K562 (cell line): ENCODE data around the gene SNRNP48. TPM values are rescaled to one million over a fixed set of nuclear protein-coding genes. Genes with fewer than 3 reads are reported as not detected.

ENCODE experiments used
- ATAC-seq: fragments of 200-7000 bp; cut with Tn5 transposase; 3 replicates; pipeline ENCODE4 v1.9.1; 2020; ENCODE audit warnings: moderate library complexity
- BruUV-seq: library from RNA; stranded (reverse); fragments of 400-500 nt; replicated peaks from 2 replicates; lab custom pipeline; 2021; lab: Mats Ljungman, UMichigan
- CTCF ChIA-PET: fragments of 300-600 bp; formaldehyde crosslinking; extraction: SDS; loops from one replicate; lab custom pipeline; 2021; ENCODE audit warnings: low intra/inter-chr PET ratio; lab: Yijun Ruan, JAX
- POLR2A ChIA-PET: fragments of 300-600, 350-650 bp; sonication (Branson Sonifier 250); formaldehyde crosslinking; extraction: SDS; loops from one replicate; lab custom pipeline; 2021; ENCODE audit warnings: antibody characterized with exemption, inconsistent platforms; lab: Yijun Ruan, JAX
- DNase-seq, 4 experiments: peaks; one replicate each; pipeline versions ENCODE4 v3.0.0 to v3.0.0-alpha.2; 2011 to 2018; ENCODE audit warnings: low spot score in 3 of 4, mixed read lengths in 3 of 4; ENCODE audit errors: extremely low read depth in 1 of 4
- FAIRE-seq: peaks from 2 replicates; lab custom pipeline; 2011; peaks lifted over from hg19 to GRCh38; lab: Jason Lieb, UNC
- H2AFZ ChIP-seq: 2 replicates; pipeline ENCODE4 v1.6.0; 2011; ENCODE audit warnings: low read depth, low read length, control low read depth, inconsistent platforms
- H3K27ac ChIP-seq: fragments of 200-600 bp; 3 replicates; pipeline ENCODE4 v1.8.0; 2011; ENCODE audit warnings: low read depth, mild to moderate bottlenecking, control low read depth, inconsistent platforms, low read length, moderate library complexity, mixed read lengths; ENCODE audit errors: extremely low read depth
- H3K27me3 ChIP-seq, 2 experiments: fragments of 300-600 bp in 1 of 2; 2 replicates in 1 of 2; 3 replicates in 1 of 2; pipeline versions ENCODE4 v1.6.0 to v1.8.0; 2011; ENCODE audit warnings: inconsistent platforms in 2 of 2, low read length in 2 of 2, mild to moderate bottlenecking in 1 of 2, mixed read lengths in 1 of 2, moderate library complexity in 1 of 2; ENCODE audit not compliant: control insufficient read depth in 2 of 2, insufficient read depth in 2 of 2
- H3K36me3 ChIP-seq: fragments of 300-600 bp; 3 replicates; pipeline ENCODE4 v1.8.0; 2011; ENCODE audit warnings: mild to moderate bottlenecking, low read length, inconsistent platforms; ENCODE audit not compliant: control insufficient read depth, insufficient read depth
- H3K4me1 ChIP-seq, 2 experiments: fragments of 200-600 bp in 1 of 2; replicated peaks in 1 of 2; 2 replicates in 1 of 2; 3 replicates in 1 of 2; pipeline versions ENCODE4 v1.5.1 to v1.8.0; 2011; ENCODE audit warnings: inconsistent platforms in 2 of 2, low read length in 2 of 2, mild to moderate bottlenecking in 1 of 2, mixed read lengths in 1 of 2, moderate library complexity in 1 of 2; ENCODE audit not compliant: control insufficient read depth in 2 of 2, insufficient read depth in 2 of 2
- H3K4me2 ChIP-seq: 2 replicates; pipeline ENCODE4 v1.6.1; 2011; ENCODE audit warnings: low read length, control low read depth, inconsistent platforms, mixed read lengths; ENCODE audit not compliant: insufficient read depth
- H3K4me3 ChIP-seq: fragments of 200-600 bp; sonication (generic), shearing (Covaris generic); 2 replicates; pipeline ENCODE4 v1.5.1; 2016; ENCODE audit warnings: control low read depth, inconsistent platforms
- H3K79me2 ChIP-seq: fragments of 200-600 bp; 3 replicates; pipeline ENCODE4 v1.8.0; 2011; ENCODE audit warnings: low read length, inconsistent platforms; ENCODE audit not compliant: control insufficient read depth, insufficient read depth
- H3K9ac ChIP-seq, 2 experiments: 2 replicates each; pipeline versions ENCODE4 v1.6.0 to v1.6.1; 2011; ENCODE audit warnings: low read depth in 2 of 2, low read length in 2 of 2, control low read depth in 1 of 2, inconsistent platforms in 1 of 2, mild to moderate bottlenecking in 1 of 2, mixed read lengths in 1 of 2; ENCODE audit not compliant: insufficient read depth in 1 of 2
- H3K9me1 ChIP-seq: one replicate; pipeline ENCODE4 v1.6.0; 2011; ENCODE audit warnings: inconsistent platforms, mild to moderate bottlenecking, low read length, moderate library complexity; ENCODE audit not compliant: control insufficient read depth, insufficient read depth
- H3K9me3 ChIP-seq: replicated peaks from 2 replicates; pipeline ENCODE4 v1.5.1; 2011; ENCODE audit warnings: low read depth, low read length, inconsistent platforms; ENCODE audit not compliant: control insufficient read depth, insufficient read depth
- H4K20me1 ChIP-seq: replicated peaks from 2 replicates; pipeline ENCODE4 v1.6.1; 2011; ENCODE audit warnings: low read length, inconsistent platforms, mixed read lengths; ENCODE audit not compliant: control insufficient read depth, insufficient read depth
- MBD2 ChIP-seq: sonication (generic); IDR thresholded peaks from 2 replicates; pipeline ENCODE4 v1.6.1; 2016; ENCODE audit warnings: low read depth, borderline replicate concordance
- RAD21 ChIP-seq, 2 experiments: fragments of 250-450 bp in 1 of 2; fragments of 450-650 bp in 1 of 2; sonication (Bioruptor Pico) in 1 of 2; formaldehyde crosslinking in 1 of 2; IDR thresholded peaks in 1 of 2; conservative IDR thresholded peaks in 1 of 2; 2 replicates each; pipeline versions ENCODE4 v1.4.0 to v1.8.0; 2020 to 2022; ENCODE audit warnings: mild to moderate bottlenecking in 2 of 2, moderate library complexity in 1 of 2
- RBM25 ChIP-seq: fragments of 200-400 bp; formaldehyde crosslinking; IDR thresholded peaks from 2 replicates; pipeline ENCODE4 v1.6.1; 2018; ENCODE audit warnings: low read length, low read depth, moderate library complexity; ENCODE audit not compliant: severe bottlenecking
- RBM34 ChIP-seq: fragments of 200-400 bp; formaldehyde crosslinking; IDR thresholded peaks from 2 replicates; pipeline ENCODE4 v1.6.1; 2018; ENCODE audit warnings: low read length, borderline replicate concordance; ENCODE audit not compliant: insufficient read depth
- SP1 ChIP-seq: sonication (generic); formaldehyde crosslinking; IDR thresholded peaks from 2 replicates; pipeline ENCODE4 v1.8.1; 2022; ENCODE audit warnings: mild to moderate bottlenecking, missing genetic modification reagents
- STAT5A ChIP-seq: IDR thresholded peaks from 2 replicates; pipeline ENCODE4 v1.6.1; 2012; ENCODE audit warnings: low read length, inconsistent platforms, borderline replicate concordance
- ZNF561 ChIP-seq: fragments of 450-650 bp; formaldehyde crosslinking; conservative IDR thresholded peaks from 2 replicates; pipeline ENCODE4 v1.4.0; 2020; ENCODE audit warnings: mild to moderate bottlenecking, moderate library complexity
- ZNF583 ChIP-seq: fragments of 250-450 bp; sonication (Bioruptor Pico); IDR thresholded peaks from 2 replicates; pipeline ENCODE4 v1.4.0; 2020
- ZNF655 ChIP-seq: fragments of 250-450 bp; sonication (Bioruptor Pico); IDR thresholded peaks from 2 replicates; pipeline ENCODE4 v1.5.0; 2021
- WGBS: fragments of 100-300 bp; shearing (Covaris generic); methylation state at CpG from one replicate; pipeline ENCODE4 v1.1.6; 2016; ENCODE audit warnings: low coverage, mixed read lengths; ENCODE audit not compliant: insufficient coverage; ENCODE audit errors: missing lambda C conversion rate; 5-methylcytosine and 5-hydroxymethylcytosine counted together
- in situ Hi-C: fragments of 300-500 bp; cut with MboI; formaldehyde crosslinking; loops from 4 replicates; pipeline ENCODE4 v1.15.0; 2018; ENCODE audit warnings: inconsistent platforms, mixed read lengths
- intact Hi-C: fragments of 100-400 bp; cut with micrococcal nuclease; formaldehyde crosslinking; loops from 2 replicates; pipeline ENCODE4 v1.14.2; 2022
- polyA plus RNA-seq, 8 experiments: library from polyadenylated mRNA; depleted of rRNA in 4 of 8; stranded (reverse) in 5 of 8; unstranded in 3 of 8; fragments of >200 nt; fragmentation: Nextera tagmentation in 2 of 8; fragmentation: Illumina TruSeq in 1 of 8; extraction: Ambion mirVana in 2 of 8; extraction: Trizol in 1 of 8; gene quantifications; 2 replicates each; pipeline versions ENCODE4 v1.2.1 to v1.2.3, GENCODE V29; 2011 to 2014; ENCODE audit warnings: inconsistent platforms in 1 of 8, missing spikeins in 1 of 8
- total RNA-seq, 7 experiments: library from RNA; depleted of rRNA in 6 of 7; stranded (reverse); fragments of >200 nt in 6 of 7; fragmentation: Illumina TruSeq in 2 of 7; extraction: Trizol in 2 of 7; gene quantifications; 2 replicates each; pipeline versions ENCODE4 v1.2.1 to v1.2.3, GENCODE V29; 2011 to 2021; ENCODE audit warnings: low replicate concordance in 1 of 7
- TF ChIP-seq, protein P1 (sequence below): fragments of 250-450 bp; sonication (Bioruptor Pico); IDR thresholded peaks from 2 replicates; pipeline ENCODE4 v1.9.0; 2021; ENCODE audit warnings: mild to moderate bottlenecking, inconsistent platforms

Gene SNRNP48
- total and polyA plus RNA-seq, 9 of the 15 experiments (the other 6 are each of a cell fraction or from before 2014, with no cell fraction given): 6.2 to 32.9 (median 18.6) TPM

DNA sequence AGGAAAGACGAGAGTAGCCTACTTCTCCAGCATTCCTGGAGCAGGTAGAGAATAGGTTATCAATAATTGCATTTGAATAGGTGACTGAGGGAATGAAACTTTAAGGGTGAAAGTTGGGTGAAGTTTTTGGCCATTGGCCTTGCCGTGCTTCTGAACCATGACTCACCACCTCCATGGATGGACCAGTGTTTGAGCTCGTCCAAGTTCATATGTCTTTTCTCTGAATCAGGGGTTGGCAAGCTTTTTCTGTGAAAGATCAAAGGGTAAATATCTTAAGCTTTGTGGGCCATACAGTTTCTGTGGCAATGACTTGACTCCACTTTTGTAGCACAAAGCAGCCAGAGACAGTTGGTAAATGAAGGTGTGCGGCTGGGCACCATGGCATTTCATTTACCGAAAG lies 31.8 kb downstream of the SNRNP48 start:
- ChIA-PET CTCF (no interaction called here), POLR2A (interaction anchor here (1.4 to 2.9 kb wide), 2 partner anchors 10 kb away, joined by 4 to 7 read pairs; no protein-coding TSS in a partner anchor)
- WGBS: 18% methylated on average over 5 of the region's 5 CpGs
- H3K4me3 ChIP-seq: no peak overlapping the region
- no peaks in the 10 kb centered on the region for H3K4me1 ChIP-seq
- no peak overlapping the region for H3K9ac ChIP-seq
- ATAC-seq (no peak), FAIRE-seq (no peak), DNase-seq (no peak)
- H3K9me1 ChIP-seq: no peaks in the 10 kb centered on the region
- in situ Hi-C loops (no loop called here), intact Hi-C loops (loop anchor here (2.0 kb wide), 1 partner anchor 371 kb away; no protein-coding TSS in a partner anchor)
- no peaks in the 10 kb centered on the region for H4K20me1 ChIP-seq
- no peaks in the 10 kb centered on the region for H3K79me2 ChIP-seq
- TF ChIP-seq RBM25 (no peak), SP1 (CRISPR knock-in tag) (no peak), STAT5A (no peak)
- TF ChIP-seq, all 486 proteins: peak for 0
- BruUV-seq: no TSS peak
- peaks cover 41 to 50% of the 10 kb centered on the region in 2 experiments for H3K27me3 ChIP-seq
- no peak overlapping the region for H3K27ac ChIP-seq
- H2AFZ ChIP-seq: no peak overlapping the region
- no peak overlapping the region for H3K4me2 ChIP-seq
- H3K9me3 ChIP-seq: no peaks in the 10 kb centered on the region
- no peaks in the 10 kb centered on the region for H3K36me3 ChIP-seq

DNA sequence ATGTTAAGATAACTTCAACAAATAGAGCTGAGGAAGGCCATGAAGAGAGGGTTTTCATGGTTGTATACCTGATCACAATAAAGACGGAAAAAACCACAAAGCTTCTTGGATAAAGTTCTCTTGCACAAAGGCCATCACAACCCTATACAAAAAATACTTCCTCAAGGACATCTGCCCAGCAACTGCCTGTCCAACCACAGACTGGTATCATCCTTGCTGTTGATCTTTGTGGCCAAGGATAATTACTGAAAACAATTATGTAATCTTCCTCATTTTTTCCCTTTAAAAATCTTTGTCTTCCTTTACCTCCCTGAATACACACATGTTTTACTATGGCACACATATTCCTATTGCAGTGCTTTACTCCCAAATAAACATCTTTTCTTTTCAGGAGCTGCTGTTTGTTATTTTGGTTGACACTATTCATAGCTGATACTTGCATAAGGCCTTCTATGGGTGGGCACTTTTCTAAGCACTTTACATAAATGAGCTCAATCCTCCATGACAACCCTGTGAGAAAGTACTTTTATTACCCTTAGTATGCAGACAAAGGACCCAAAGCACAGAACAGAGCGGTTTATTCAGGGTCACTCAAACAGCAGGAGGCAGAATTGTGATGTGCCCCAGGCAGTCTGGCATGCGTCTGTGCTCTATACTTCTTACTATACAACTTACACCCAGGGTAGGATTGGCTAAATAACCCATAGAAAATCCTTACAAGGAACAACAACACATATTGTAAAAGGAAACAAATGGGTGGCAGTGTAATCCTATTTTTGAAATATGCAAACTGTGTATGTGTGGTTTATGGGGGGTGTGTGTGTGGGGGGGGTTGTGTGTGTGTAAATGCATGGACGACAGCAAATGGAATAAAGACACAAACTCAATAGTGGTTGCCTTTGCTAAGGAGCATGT lies 35.1 kb downstream of the SNRNP48 start:
- Histone ChIP-seq H3K9ac (no peak overlapping the region), H3K79me2 (no peaks in the 10 kb centered on the region), H2AFZ (no peak overlapping the region), H3K4me2 (no peak overlapping the region), H3K4me1 (no peaks in the 10 kb centered on the region), H3K27ac (no peak overlapping the region), H3K36me3 (no peaks in the 10 kb centered on the region), H3K27me3 (peaks cover 28 to 40% of the 10 kb centered on the region in 2 experiments), H3K4me3 (no peak overlapping the region), H4K20me1 (no peaks in the 10 kb centered on the region), H3K9me3 (no peaks in the 10 kb centered on the region), H3K9me1 (no peaks in the 10 kb centered on the region)
- 1% methylated on average over 4 of the region's 4 CpGs for WGBS
- in situ Hi-C loops: no loop called here
- intact Hi-C loops: no loop called here
- no peak for DNase-seq
- ATAC-seq: no peak
- BruUV-seq: no TSS peak
- CTCF ChIA-PET: interaction anchor here (0.6 kb wide), 1 partner anchor 595 kb away, joined by 3 read pairs; no protein-coding TSS in a partner anchor
- no peak for FAIRE-seq
- POLR2A ChIA-PET: interaction anchor here (0.6 kb wide), 1 partner anchor 45 kb away, joined by 3 read pairs; no protein-coding TSS in a partner anchor
- no peak for TF ChIP-seq MBD2
- no peak for TF ChIP-seq ZNF655 (CRISPR knock-in tag)
- TF ChIP-seq RAD21 (CRISPR knock-in tag; conservative IDR thresholded peaks at IDR 0.05 in 1 of 2, IDR thresholded peaks at IDR 0.05 in 1 of 2): peak in 1 of 2 experiments; percentile 46; a peak in 2 of 4 replicates
- TF ChIP-seq, protein P1, sequence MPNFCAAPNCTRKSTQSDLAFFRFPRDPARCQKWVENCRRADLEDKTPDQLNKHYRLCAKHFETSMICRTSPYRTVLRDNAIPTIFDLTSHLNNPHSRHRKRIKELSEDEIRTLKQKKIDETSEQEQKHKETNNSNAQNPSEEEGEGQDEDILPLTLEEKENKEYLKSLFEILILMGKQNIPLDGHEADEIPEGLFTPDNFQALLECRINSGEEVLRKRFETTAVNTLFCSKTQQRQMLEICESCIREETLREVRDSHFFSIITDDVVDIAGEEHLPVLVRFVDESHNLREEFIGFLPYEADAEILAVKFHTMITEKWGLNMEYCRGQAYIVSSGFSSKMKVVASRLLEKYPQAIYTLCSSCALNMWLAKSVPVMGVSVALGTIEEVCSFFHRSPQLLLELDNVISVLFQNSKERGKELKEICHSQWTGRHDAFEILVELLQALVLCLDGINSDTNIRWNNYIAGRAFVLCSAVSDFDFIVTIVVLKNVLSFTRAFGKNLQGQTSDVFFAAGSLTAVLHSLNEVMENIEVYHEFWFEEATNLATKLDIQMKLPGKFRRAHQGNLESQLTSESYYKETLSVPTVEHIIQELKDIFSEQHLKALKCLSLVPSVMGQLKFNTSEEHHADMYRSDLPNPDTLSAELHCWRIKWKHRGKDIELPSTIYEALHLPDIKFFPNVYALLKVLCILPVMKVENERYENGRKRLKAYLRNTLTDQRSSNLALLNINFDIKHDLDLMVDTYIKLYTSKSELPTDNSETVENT (CRISPR knock-in tag): no peak
- TF ChIP-seq RBM34: no peak
- TF ChIP-seq ZNF583 (CRISPR knock-in tag): no peak
- no peak for TF ChIP-seq ZNF561 (CRISPR knock-in tag)
